ENCODE data around the gene PTPRQ.

Gene PTPRQ

GRCh38 chr12:80469681-80470080 lies 25.6 kb downstream of the PTPRQ start:
- Histone ChIP-seq H3K9me3 (ENCODE audit: control insufficient read depth, insufficient read depth, low read depth, low read length) (no peaks in the 10 kb centered on the region), H3K4me1 (ENCODE audit: control insufficient read depth, insufficient read depth, low read length) (no peaks in the 10 kb centered on the region), H3K36me3 (ENCODE audit: control insufficient read depth in 2 of 2, insufficient read depth in 1 of 2, low read length in 2 of 2) (no peaks in the 10 kb centered on the region), H3K4me3 (ENCODE audit: low read depth, low read length) (no peak overlapping the region), H3K27ac (ENCODE audit: extremely low read depth, low read depth, low read length) (no peak overlapping the region)
- POLR2A ChIA-PET, result no interaction called here
- TF ChIP-seq ZSCAN30 (tag by site-specific recombination; IDR thresholded peaks at IDR 0.05), result no peak
- TF ChIP-seq ZNF514 (tag by site-specific recombination; IDR thresholded peaks at IDR 0.05), result no peak
- CTCF ChIA-PET, result interaction anchor here (1.0 kb wide), 1 partner anchor 283 kb away, joined by 3 read pairs; no protein-coding TSS in a partner anchor

GRCh38 chr12:80470403-80470802 lies 26.4 kb downstream of the PTPRQ start:
- Histone ChIP-seq H3K36me3 (ENCODE audit: control insufficient read depth in 2 of 2, insufficient read depth in 1 of 2, low read length in 2 of 2) (no peaks in the 10 kb centered on the region), H3K9me3 (ENCODE audit: control insufficient read depth, insufficient read depth, low read depth, low read length) (no peaks in the 10 kb centered on the region), H3K27ac (ENCODE audit: extremely low read depth, low read depth, low read length) (no peak overlapping the region), H3K4me1 (ENCODE audit: control insufficient read depth, insufficient read depth, low read length) (no peaks in the 10 kb centered on the region), H3K4me3 (ENCODE audit: low read depth, low read length) (no peak overlapping the region)
- CTCF ChIA-PET, result interaction anchor here (0.5 to 0.9 kb wide), 2 partner anchors 57 to 294 kb away, joined by 3 to 4 read pairs; no protein-coding TSS in a partner anchor
- POLR2A ChIA-PET, result no interaction called here
- TF ChIP-seq ZNF600 (tag by site-specific recombination; IDR thresholded peaks at IDR 0.05) (no peak), SCRT1 (tag by site-specific recombination; IDR thresholded peaks at IDR 0.05; ENCODE audit: borderline replicate concordance) (no peak), ZSCAN5A (tag by site-specific recombination; IDR thresholded peaks at IDR 0.05) (no peak), ZBTB48 (tag by site-specific recombination; IDR thresholded peaks at IDR 0.05) (no peak), ZNF670 (tag by site-specific recombination; IDR thresholded peaks at IDR 0.05; ENCODE audit: low read depth) (no peak), ZNF175 (tag by site-specific recombination; IDR thresholded peaks at IDR 0.05) (no peak), ZNF558 (tag by site-specific recombination; IDR thresholded peaks at IDR 0.05) (no peak), ZNF416 (tag by site-specific recombination; IDR thresholded peaks at IDR 0.05) (no peak), ZNF621 (tag by site-specific recombination; IDR thresholded peaks at IDR 0.05) (no peak), ZNF335 (tag by site-specific recombination; conservative IDR thresholded peaks at IDR 0.05) (no peak), INSM2 (tag by site-specific recombination; IDR thresholded peaks at IDR 0.05) (no peak), ZNF530 (tag by site-specific recombination; IDR thresholded peaks at IDR 0.05; ENCODE audit: low read depth) (no peak), AEBP2 (tag by site-specific recombination; IDR thresholded peaks at IDR 0.05; ENCODE audit: borderline replicate concordance) (no peak), ZNF433 (tag by site-specific recombination; IDR thresholded peaks at IDR 0.05; ENCODE audit: low read depth) (no peak)

GRCh38 chr12:80472236-80472635 lies 28.2 kb downstream of the PTPRQ start:
- CTCF ChIA-PET, result interaction anchor here (0.5 to 3.2 kb wide), 10 partner anchors 11 to 801 kb away, joined by 3 to 14 read pairs (median 4); no protein-coding TSS in a partner anchor
- no peak overlapping the region for H3K27ac ChIP-seq (ENCODE audit: extremely low read depth, low read depth, low read length)
- POLR2A ChIA-PET, result no interaction called here

More at GRCh38 chr12:80472236-80472635, 28.2 kb downstream of the PTPRQ start:
- Histone ChIP-seq H3K4me1 (ENCODE audit: control insufficient read depth, insufficient read depth, low read length) (no peaks in the 10 kb centered on the region), H3K4me3 (ENCODE audit: low read depth, low read length) (no peak overlapping the region), H3K9me3 (ENCODE audit: control insufficient read depth, insufficient read depth, low read depth, low read length) (no peaks in the 10 kb centered on the region), H3K36me3 (ENCODE audit: control insufficient read depth in 2 of 2, insufficient read depth in 1 of 2, low read length in 2 of 2) (no peaks in the 10 kb centered on the region)
- TF ChIP-seq ZNF155 (tag by site-specific recombination; IDR thresholded peaks at IDR 0.05), result no peak
- TF ChIP-seq ZNF404 (tag by site-specific recombination; IDR thresholded peaks at IDR 0.05), result no peak
- TF ChIP-seq HOXC10 (CRISPR knock-in tag; IDR thresholded peaks at IDR 0.05), result no peak

All from HEK293 (cell line).